Ramos (cell line): ENCODE data around the gene SLC25A10.
"Not testable (repeated sequence)": the region's sequence is repeated elsewhere in the genome, so short reads cannot be mapped to it uniquely, and the experiment has no call there.

Source experiments
- in situ Hi-C: fragments of 300-500 bp; cut with MboI; formaldehyde crosslinking; loops from one replicate; pipeline ENCODE4 v1.14.3; 2022; ENCODE audit warnings: low sequenced_read_pairs; ENCODE audit not compliant: unreplicated experiment

SLC25A10 gene, protein sequence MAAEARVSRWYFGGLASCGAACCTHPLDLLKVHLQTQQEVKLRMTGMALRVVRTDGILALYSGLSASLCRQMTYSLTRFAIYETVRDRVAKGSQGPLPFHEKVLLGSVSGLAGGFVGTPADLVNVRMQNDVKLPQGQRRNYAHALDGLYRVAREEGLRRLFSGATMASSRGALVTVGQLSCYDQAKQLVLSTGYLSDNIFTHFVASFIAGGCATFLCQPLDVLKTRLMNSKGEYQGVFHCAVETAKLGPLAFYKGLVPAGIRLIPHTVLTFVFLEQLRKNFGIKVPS

DNA sequence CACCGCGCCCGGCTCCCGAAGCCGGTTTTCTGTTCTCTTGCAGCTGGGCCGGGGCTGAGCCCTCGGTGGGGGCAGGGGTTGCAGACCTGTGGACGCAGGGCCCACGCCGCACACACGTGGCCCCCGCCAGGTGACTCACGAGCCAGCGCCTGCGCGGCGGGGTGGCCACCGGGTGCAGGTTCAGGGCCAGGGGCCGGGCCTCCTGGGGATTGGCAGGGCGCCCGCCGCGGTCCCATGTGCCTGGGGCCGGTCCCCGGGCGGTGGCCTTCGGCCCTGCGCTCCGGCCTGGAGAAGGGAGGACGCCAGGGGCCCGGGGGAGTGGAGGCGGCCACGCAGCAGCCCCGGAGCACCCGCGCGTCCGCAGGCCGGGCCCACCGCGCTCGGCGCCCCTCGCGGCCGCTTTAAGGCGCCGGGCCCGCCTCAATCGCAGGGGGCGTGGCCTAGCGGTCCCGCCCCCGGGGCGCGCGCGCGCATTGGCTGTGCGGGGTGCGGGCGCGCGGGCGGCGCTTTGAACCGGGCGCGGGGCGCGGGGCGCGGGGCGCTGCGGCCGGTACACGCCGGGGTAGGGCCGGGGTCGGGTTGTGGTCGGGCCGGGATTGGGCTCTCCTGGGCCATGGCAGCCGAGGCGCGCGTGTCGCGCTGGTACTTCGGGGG, at the start of gene SLC25A10:
Gene SLC25A10, plus strand, starts transcription at position 471 of the 654 bp plus-strand sequence. Its CDS starts 143 bp downstream, at position 614.
- in situ Hi-C loops, result no loop called here

DNA sequence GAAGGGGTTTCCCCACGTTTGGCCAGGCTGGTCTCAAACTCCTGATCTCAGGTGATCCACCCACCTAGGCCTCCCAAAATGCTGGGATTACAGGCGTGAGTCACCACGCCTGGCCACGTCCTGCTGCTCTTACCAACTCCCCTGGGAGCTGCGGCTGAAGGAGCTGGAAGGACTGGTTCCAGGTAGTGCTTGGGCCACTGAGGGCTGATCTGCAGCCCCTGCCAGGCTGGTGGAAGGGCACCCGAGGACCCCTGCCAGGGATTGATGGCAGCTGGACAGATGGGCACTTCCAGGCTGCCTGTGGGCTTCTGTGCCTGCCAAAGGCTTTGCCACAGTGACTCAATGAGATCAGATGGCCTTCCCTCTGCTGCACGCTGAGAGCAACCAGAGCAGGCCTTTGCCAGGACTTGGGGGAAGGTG, 48.0 kb upstream of the SLC25A10 start:
- in situ Hi-C loops, result no loop called here

DNA sequence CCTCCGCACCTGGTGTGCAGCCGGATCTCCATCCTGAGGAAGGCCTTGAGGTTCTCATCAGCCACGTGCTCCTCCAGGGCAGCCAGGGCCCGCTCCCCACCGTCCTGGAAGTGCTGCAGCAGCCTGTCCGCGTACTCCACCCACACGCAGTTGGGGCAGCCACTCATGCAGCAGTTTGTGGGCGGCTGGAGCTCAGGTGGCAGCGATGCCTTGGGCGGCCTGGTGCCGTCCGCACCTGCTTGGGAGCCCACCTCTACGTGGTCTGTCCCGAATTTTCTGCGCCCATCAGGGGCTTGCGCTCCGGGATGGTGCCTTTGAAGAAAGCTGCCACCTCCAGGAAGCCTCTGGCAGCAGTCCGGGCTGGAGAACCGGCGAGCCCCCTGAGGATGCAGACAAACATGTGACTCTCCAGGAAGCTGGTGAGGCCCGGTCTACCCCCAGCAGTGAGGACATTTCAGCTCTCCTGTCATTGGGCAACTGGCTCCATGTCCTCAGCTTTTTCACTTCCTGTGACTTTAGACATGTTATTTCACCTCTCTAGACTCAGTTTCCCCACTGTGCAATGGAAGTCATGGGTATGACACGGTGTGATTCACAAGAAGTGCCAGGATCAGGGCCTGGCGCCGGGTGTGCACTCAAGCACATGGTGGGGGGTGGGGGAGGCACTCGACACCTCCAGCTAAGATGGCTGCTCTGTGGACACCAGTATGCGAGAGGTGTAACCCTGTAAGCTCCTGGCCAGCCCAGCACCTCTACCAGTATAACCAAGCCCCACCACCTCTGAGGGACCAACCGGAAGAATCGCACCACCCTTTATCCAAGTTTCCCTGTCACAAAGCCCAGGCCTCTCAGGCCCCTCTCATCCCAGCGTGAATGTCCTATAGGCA, 46.6 kb upstream of the SLC25A10 start:
- in situ Hi-C loops, result no loop called here

DNA sequence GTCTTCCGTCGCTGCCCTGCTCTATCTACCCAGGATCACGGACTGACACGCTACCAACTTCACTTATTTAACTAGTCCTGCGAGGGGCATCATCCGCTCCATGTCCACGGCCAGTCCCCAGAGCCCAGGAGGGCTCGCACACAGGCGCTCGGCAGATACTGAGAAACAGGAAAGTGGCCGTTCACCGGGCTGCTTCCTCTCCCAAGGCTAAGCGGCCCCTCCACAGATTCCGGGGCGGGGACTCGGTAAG, 46.1 kb upstream of the SLC25A10 start:
- in situ Hi-C loops, result no loop called here

DNA sequence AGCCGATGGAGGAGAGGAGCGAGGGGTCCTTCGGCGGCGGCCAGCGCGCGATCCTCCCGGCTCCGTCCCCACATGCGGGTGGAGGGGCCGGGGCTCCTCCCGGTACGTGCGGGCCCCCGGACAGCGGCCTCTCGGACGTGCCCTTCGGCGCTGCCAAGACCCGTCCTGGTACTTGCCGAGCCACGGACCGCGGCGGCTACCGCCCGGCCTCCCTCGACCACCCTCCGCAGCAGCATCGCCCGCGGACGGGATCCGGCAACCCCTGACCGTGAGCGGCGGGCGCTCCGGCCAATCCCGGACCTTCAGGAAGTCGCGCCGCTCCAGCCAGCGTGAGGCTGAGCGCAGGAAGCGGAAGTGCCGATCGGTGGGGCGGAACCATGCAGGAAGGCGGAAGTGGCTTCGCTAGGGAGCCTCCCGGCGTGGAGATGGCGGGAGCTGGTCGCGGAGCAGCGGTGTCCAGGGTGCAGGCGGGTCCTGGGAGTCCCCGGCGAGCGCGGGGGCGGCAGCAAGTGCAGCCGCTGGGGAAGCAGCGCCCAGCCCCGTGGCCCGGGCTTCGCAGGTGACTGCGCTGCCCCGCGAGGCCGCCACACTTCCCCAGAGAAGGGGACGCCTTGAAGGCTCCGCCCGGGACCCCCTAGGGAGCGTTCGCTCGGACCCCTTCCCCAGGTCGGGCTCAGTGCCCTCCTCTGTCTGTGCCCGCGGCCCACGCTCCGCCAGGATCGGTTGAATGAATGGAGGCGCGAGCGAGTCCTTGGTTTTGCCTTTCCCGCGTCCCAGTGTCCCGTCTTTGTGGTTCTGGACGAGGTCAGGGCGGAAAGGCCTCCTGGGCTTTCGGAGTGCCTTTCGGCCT, 45.5 kb upstream of the SLC25A10 start, which contains the start of the genes CCDC137 and OXLD1:
Gene CCDC137, plus strand, starts transcription at position 396 of the 850 bp plus-strand sequence. Its CDS starts 30 bp downstream, at position 426.
Gene OXLD1, minus strand, starts transcription at position 264 of the 850 bp plus-strand sequence. Its CDS starts 28 bp downstream, at position 236.
- in situ Hi-C loops, result no loop called here

DNA sequence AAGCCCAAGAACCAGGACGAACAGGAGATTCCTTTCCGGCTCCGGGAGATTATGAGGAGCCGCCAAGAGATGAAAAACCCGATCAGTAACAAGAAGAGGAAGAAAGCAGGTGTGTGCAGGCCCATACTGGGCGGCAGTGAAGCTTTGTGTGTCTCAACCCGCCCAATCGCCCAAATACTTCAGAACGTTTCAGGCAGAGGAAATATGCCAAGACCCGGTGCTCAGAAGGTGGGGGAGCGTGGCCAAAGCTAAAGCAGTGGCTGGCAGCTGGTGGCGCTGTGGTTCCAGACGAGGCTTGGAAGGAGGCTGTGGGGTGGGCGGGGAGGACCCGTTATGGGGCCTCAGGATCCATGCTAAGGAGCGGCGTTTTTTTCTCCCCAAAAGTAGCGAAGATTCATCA, 44.3 kb upstream of the SLC25A10 start:
- in situ Hi-C loops, result no loop called here

DNA sequence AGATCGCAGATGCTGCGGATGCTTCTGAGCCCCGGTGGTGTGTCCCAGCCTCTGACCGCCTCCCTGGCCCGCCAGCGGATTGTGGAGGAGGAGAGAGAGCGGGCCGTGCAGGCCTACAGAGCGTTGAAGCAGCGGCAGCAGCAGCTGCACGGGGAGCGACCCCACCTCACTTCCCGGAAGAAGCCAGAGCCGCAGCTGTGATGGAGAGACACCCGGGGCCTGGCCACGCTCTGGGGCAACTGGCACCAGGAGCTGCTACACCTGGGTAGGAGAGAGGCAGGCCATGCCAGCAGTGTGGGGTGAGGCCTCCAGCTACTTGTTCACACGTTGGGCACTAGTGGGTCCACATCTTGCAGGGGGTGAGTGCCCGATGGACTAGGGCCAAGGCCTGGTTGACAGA, 39.6 kb upstream of the SLC25A10 start:
- in situ Hi-C loops, result no loop called here

DNA sequence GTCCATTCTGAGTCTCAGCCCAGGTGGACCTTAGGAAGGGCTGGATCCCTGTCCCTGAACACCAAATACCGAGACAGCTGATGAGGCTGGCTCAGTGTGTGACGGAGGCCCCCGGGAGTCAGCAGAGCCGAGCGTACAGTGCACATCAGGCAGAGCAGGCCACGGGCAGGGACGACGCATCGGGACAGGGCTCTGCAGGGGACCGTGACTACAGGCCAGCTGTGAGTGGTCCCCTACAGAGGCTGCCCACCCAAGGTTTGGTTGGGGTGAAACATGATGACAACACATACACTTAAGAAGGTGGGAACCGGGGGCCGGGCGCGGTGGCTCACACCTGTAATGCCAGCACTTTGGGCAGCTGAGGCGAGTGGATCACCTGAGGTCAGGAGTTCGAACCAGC, 39.1 kb upstream of the SLC25A10 start:
- in situ Hi-C loops, result no loop called here

DNA sequence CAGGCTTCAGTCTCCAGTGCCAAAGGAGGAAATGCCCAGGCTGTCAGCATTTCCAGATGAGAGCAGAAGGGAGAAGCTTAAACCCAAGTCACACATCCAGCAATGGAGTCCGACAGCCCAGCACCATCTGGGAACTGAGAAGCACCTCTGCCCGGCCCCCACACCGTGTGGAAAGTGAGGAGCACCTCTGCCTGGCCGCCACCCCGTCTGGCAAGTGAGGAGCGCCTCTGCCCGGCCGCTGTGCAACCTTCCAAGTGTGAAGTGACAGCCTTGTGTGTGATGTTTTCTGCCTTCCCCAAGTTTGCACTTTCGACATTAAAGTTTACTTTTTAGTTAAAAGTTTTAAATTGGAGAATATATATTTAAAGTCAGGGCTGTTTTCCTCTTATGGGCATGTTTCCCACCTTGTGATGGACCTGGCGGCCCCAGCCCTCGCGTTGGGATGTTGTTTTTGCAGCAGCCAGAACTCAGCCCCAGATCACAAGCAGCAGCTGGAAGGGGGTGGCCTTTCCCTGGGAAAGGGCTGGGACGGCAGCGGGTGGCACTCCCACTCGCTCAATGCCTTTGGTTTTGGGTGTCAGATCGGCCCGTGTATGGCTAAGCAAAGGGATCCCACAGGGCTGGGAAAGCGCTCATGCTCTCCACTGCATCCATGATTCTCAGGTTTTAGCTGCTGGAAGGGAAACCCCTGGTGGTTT, 38.4 kb upstream of the SLC25A10 start:
- in situ Hi-C loops, result no loop called here

DNA sequence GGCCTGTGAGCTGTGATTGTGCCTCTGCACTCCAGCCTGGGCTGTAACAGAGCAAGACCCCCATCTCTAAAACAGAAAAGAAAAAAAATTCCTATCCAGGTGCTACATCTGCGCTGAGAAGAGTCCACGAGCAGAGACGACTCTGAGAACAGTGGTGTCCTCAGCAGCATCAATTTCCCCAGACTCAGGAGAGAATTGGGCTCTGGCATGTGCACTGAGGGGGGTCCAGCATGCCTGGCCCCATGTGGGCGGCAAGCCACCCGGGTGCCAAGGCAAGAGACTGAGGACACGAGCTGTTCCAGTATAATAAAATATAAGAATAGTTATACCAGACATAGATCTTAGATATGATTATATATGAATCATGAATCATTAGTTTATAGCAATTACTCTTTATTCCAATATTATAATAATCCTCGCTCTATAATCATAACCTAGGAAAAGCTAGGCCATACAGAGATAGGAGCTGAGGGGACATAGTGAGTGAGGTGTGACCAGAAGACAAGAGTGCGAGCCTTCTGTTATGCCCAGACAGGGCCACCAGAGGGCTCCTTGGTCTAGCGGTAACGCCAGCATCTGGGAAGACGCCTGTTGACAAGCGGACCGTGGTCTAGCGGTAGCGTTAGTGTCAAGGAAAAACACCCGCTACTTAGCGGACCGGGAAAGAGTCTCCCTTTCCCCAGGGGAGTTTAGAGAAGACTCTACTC, 36.4 kb upstream of the SLC25A10 start:
- in situ Hi-C loops, result not testable (repeated sequence)

DNA sequence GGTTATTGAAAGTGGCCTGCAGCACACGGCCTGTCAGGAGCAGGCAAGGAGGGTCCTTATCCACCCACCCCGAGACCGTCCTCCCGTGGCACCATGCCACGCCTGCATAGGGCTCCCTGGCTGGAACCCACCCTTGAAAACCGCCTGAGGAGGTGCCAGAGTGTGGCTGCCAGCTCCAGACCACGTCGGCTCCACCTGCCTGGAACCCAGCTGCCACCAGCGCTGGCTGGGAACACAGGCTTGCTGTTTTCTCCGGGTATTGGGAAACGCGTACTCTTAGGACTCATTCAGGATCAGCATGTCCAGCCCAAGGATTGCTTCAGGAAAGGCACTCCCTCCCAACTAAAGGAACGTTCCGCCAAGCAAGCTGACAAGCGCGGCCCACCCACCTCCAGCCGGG, 35.2 kb upstream of the SLC25A10 start:
- in situ Hi-C loops, result no loop called here

DNA sequence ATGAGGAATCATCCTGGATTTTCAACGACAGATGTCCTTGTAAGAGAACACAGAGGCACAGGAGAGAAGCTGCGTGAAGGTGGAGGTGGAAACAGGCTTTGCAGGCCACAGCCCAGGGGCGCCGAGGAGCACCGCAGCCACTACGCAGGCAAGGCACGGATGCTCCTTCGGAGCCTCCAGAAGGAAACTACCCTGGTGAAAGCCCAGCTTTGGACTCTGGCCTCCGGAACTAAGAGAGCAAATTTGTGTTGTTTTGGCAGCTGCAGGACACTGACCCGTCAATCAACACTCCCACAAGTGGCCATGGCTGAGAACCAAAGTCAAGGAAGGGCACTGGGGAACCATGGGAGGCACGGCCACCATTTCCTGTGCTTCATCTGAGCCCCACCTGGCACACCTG, 31.9 kb upstream of the SLC25A10 start:
- in situ Hi-C loops, result no loop called here

DNA sequence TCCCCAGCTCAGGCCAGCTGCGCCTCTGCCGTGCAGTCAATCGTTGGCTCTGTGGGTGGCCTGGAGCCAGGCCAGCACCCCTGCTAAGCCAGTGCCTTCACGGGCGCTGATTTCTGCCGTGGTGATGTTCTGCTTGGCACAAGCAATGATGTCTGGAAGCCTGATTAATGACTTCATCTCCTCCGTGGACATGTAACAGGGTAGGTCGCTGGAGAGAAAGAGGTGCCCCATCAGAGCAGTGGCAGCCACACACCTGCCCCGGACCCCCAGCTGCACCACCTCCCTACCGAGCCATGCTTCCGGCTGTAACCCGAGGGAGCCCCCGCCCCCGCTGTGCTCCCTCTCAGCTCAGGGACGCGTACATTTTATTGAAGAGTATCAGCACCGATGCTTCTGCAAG, 30.4 kb upstream of the SLC25A10 start:
- in situ Hi-C loops, result no loop called here

DNA sequence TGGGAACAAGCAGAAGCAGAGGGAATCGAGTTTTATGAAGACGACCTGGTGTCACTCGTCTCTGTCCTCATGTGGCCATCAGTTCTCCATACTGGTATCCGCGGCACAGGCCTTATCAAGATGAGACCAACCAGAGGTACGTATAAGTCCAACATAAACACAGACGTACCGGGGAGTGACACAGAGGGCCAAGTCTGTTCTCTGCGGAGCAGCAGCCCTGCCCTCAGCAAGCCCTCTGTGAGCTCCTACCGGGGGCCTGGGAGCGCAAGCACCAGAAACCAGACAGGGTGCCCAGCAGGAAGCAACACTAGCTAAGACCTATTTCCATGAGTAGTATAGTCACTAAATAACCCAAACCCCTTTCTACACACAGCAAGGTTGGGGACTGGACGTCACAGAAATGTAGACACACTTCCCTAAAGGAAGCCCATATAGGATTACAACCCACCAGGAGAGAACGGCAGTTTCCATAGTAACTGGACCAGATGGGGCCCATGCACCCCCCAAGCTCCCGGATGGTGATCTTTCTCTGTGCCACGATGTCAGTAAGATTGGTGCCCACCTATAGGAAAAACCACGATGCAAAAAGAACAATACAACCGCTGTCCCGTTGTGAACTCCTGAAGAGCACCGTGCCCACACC, 29.4 kb upstream of the SLC25A10 start:
- in situ Hi-C loops, result no loop called here

DNA sequence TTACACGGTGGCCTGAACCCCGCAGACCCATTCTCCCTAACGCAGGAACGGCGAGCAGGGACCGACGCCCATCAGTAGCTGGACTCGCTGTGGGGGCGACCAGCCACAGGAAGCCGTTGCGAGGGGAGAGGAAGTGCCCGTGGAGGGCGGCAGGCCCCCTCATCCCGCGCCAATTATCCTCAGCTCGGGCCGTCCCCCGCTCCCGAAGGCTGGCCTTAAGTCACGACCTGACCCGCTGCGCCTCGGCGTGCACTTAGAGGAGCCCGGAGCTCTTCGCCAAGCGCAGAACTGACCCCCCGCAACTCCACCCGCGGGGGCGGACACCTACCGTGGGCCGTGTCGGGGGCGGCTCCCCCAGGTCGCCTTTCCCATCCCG, 28.9 kb upstream of the SLC25A10 start:
- in situ Hi-C loops, result no loop called here

DNA sequence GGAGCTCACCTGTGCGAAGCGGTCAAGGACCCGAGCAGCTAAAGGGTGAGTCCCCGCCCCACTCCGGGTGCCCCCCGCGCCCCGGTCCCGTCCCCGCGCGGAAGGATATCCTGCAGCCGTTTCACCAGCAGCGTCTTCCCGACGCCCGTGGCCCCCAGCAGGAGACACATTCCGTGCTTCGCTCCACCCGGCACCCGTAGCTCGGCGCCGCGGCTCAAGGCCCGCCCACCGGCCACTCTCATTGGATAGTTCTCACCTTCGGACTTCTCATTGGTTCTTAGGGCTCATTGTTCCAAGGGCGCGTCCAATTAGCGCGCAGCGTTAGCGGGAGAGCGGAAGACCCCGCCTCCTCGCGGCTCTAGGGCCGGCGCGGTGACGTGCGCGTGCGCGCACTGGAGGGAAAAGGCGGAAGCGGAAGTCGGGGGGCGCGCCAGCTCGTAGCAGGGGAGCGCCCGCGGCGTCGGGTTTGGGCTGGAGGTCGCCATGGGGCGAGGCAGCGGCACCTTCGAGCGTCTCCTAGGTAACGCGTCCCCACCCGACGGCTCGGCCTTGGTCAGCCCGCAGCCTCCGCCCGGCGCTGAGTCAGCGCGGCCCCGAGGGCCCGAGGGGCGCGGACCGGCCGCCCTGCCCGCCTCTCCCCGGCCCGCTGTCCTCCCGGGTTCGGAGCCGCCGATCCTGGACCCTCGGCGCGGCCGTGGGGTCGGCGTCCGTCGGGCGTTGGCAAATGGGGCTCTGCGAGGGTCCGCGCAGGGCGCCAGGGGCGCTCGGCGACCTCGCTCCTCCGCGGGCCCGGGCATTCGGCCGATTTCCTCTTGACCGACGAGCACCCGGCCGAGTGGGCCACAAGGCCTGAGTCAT, 28.3 kb upstream of the SLC25A10 start, which contains the start of the genes ARL16 and HGS:
Gene ARL16, minus strand, starts transcription at position 214 of the 858 bp plus-strand sequence. Its CDS starts 44 bp downstream, at position 170.
Gene HGS, plus strand, starts transcription at position 428 of the 858 bp plus-strand sequence. Its CDS starts 56 bp downstream, at position 484.
- in situ Hi-C loops, result no loop called here

DNA sequence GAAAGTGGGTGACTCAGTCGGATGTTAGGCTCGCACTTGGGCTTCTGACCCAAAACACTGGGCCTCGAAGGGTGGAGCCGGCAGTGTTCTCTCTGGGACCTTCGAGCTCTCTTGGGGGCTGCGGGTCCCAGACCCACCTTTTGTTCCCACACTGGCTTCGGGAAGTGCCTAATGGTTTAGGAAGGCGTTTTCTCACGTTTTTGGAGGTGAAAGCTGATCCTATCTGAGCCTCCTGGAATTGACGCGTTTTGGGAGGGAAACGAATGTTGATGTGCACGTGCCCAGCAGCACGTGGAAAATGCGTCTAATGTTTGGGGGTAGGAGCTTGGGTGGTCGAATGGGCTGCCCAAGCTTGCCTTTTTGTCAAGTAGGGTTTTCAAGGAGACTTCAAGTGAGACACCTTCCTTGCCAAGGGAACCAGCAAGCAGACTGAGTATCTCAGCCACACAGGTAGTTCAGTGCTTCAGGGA, 27.6 kb upstream of the SLC25A10 start:
- in situ Hi-C loops, result no loop called here
